ENCODE data around the gene SYPL1.

DNA sequence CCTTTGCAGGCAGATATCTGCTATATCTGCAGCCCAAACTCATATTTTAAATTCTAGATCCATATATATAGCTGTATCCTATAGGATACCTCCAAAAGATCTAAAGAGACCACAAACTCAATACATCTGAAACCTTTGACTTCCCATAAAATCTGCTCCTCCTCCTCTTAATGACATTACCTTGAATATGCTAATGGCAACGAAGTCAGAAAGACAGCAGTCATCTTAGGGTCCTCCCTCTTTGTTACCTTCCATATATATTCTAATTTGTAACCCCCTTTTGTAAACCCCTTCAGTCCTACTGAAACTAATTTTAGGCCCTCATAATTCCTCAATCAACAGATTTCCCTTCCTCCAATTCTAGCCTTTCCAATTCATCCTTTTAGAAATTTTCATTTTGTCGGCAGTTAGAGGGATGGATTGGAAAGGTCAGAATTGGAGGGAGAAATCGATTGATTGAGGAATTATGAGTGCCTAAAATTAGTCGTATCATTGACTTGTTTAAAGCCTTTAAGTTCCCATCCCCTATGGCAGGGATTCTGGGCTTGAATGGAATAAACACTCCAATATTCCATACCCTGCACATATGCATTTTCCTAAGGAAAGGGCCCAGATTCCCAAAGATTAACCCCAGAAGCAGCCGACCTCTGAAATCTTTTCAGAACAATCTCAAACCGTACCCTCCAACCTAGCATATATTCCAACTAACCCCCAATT lies 2.4 kb downstream of the SYPL1 start:
- TF ChIP-seq CTCF (IDR thresholded peaks at IDR 0.05) (no peak), POLR2A (IDR thresholded peaks at IDR 0.05; ENCODE audit: low read depth) (no peak), POLR2AphosphoS5 (IDR thresholded peaks at IDR 0.05) (no peak), EP300 (IDR thresholded peaks at IDR 0.05) (no peak)

All from esophagus muscularis mucosa (tissue), 4 donors.